T-helper 1 cell (primary cell): ENCODE data around the gene SPNS2.

Experiments
- DNase-seq, 5 donors: peaks; one replicate each; pipeline ENCODE4 v3.0.0-alpha.2; 2012 to 2020

Gene SPNS2

DNA sequence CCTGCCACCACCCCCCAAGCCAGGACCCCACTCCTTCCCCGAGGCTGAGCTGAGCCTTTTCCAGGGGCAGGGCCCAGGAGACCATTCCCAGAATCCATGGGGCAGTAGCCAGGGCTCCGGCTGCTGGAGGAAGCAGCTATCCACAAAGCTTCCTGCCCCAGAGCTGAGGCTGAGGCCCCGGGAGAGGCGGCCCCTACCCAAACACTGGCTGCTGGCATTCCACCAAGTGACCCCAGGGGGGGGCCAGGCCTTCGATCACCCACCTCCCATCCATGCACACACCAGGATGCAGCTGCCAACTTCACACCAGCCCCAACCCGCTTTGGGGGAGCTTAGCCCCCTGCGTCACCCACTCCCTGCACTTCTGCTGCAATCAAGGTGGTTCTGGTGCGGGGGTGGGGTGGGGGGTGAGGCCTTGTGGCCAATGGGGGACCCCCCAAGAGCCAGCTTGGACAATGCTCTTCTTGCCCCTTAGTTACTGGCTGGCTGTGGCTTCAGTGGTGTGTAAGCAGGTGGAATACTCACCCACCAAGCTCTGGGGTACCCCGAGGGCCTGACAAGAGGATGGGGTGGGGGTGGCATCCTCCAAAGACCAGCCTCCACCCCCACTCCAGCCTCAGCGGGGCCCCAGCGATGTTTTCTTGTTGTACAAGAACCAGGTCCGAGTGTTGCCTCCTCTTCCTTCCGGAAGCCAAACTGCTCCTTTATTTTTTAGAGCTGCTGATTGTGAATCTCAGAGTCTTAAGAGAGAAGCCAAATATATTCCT, 39.7 kb downstream of the SPNS2 start:
- DNase-seq: no peak

DNA sequence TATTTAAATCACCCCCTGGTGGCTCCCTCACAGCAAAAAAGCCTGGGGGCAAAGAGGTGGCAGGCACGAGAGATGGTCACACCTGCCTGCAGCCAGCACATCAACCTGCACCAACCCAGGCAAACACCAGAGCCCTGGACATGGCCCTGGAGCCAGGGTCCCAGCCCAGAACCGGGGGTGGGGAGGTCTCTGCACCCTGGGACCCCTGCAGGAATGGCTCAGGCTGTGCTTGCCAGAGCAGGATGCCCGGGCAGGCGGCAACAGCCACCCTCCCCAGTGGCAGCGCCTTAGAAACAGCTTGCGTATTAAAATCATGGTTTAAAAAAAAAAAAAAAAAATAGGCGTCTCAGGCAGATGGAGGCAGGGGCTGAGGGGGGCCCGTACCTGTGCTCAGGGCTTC, 40.3 kb downstream of the SPNS2 start:
- DNase-seq: no peak

- no peak for DNase-seq
Observed at GRCh38 chr17:4539576-4540223, 41.0 kb downstream of the SPNS2 start.

- DNase-seq: no peak
Observed at GRCh38 chr17:4540224-4540651, 41.6 kb downstream of the SPNS2 start.

- DNase-seq: no peak
Observed at GRCh38 chr17:4540687-4541327, 42.1 kb downstream of the SPNS2 start.

GRCh38 chr17:4541328-4542002, 42.8 kb downstream of the SPNS2 start:
- DNase-seq: no peak

DNA sequence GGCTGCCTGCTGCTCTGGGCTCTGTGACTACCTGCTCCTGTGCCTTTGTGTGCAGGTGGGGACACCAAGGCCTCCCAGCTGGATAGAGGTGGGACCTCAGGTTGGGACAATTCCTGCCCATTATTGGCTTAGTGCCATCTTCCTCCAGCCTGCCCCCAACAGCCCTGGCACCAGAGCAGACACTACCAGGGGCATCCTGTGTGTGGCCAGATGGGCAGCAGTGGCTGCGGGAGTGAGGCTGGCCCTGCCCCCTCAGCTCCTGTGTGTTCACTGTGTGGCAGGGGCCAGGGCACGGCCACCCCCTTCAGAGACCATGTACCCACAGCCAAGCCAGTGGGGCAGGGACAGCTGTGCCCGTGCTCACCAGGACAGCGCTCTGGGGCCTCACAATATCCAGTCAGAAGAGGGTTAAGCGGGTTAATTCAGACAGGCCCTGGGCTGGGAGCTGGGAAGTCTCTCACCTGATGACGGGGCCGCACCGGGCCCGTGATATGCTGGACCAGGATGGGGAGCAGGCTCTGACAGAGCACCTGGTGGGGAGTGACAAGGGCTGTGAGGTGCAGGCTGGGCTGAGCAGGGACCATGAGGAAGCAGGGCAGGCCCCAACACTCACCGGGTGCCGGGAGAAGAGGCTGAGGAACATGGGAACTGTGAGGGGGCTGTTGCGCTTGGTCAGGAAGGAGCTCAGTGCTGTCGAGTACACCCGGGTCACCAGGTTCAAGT, 43.5 kb downstream of the SPNS2 start:
- DNase-seq: no peak

GRCh38 chr17:4542726-4543191, 44.1 kb downstream of the SPNS2 start:
- no peak for DNase-seq

DNA sequence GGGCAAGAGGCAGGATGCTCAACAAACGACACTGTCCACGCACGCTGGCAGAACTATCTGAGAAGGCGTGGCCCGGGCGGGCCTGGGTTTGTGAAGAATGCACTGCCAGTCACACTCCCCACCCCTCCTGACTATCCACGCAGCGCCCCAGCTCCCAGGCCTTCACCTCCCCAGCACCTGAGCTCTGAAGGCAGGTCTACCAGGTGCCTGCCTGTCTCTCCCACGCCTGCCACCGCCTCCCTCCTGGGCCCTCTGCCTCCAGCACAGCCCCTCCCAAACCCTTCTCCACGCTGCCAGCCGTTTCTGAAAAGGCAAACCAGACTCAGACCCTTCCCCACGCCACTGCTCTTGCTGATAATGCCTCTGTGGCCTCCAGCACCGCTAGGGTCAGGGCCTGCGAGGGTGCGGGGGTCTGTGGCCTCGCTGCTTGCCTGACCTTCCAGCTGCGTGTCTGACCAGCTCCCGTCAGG, 44.9 kb downstream of the SPNS2 start:
- DNase-seq: no peak

- no peak for DNase-seq
Observed at GRCh38 chr17:4544135-4544950, 45.7 kb downstream of the SPNS2 start.

DNA sequence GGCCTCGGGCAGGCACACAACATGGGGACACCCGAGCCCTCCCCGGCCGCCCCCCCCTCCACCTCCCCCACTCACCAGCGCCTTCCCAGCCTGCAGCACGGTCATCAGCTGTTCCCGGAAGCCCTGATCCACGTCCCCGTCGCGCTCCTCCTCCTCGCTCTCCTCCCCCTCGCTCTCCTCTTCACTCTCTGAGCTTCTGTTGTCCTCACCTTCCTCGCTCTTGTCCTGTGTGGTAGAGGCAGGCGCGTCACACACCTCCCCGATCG, 46.2 kb downstream of the SPNS2 start:
- DNase-seq: no peak

DNA sequence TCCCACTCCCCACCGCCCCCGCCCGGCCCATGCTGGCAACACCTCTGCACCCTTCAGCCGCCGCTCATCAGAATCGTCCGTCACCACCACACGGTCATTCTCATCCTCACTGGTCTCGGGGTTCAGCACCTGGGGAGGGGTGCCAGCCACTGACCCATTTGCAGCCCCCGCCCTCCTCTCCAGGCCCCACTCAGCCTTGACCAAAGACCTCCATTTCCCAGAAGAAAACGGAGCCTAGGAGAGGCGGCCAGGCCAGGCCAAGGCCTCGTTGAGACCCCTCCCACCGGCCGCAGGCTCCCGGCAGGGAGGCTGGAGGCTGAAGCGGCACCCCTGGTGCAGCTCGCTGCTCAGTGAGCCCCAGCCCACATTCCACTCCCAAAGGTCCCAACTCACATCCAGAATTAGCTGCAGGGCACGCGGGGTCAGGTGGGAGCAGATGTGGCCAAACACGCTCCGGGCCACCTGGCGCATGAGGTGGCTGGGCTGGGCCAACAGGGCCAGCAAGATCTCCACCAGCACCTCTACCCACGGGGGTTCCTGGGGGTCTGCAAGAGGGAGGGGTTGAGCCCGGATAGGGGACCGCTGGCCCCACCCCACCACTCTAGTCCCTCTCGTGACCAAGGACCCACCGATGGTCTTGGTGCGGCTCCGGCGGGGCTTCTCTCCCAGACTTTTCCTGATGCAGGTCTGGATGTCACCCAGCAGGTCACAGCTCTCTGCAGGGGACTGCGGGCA, 46.7 kb downstream of the SPNS2 start:
- no peak for DNase-seq

DNA sequence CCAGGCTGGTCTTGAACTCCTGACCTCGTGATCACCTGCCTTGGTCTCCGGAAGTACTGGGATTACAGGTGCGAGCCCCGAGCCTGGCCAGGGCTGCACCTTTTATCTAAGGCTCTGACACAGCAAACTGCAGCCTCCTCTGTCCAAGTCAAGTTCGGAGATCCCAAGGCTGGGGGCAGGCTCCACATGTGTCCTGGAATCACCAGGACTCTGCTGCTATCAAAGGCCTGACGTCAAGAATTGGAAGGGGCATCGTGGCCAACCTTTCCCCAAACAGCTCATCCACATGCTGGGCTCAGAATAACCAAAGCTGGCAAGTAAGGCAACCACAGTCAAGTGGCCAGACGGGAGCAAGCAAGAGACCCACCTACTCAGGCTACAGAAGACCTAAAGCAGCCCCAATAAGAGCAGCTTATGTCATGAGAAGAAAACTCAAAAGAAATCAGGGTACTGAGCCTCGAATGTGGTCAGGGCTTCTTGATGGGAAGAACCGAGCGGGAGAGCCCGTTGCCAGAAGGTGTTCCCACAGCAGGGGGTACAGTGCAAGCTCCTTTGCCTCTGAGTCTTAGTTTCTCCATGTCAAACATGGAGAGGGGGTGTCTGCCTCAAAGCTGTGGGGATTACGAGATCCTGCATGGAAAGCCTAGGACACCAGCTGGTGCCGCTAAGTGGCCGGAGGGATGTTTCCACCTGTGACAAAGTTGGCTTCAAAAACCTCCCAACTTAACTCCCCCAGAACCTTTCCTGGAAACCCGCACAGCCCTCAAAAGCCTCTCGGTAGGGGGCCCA, 48.6 kb downstream of the SPNS2 start:
- DNase-seq: no peak

GRCh38 chr17:4548061-4548461, 49.4 kb downstream of the SPNS2 start:
- DNase-seq: no peak

DNA sequence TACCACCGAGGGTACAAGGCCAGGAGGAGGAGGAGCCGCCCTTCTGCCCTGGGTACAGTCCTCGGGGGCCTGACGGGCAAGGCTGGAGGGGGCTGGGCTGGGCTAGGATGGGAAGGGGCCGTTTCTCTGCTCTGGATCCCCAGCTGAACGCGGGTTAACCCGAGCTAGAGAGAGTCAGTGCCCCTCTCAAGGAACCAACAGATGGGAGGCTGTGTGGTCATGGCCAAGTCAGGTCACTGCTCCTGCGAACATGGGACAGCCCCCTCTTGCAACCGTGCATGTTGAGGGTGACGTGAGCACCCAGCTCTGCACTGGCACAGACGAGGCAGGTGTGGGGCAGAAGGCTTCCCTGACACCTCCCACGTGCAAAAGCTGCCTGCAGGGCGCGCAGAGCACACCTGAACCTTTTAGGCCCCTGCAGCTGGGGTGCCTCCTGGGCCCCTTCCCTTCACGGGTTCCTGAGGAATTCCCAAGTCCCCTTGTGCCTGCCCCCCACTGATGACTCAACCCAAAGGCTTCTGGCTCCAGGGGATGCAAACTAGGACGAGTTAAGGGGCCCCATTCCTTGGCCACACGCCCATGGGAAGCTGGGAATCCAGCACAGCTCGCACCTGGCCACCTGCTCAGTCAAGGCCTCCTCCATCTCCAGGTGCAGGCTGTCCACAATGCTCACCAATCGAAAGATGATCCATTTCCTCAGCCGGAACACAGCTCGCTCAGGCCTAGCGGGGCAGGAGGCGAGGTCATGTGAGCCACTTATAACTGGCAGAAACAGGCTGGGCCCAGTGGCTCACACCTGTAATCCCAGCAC, 50.2 kb downstream of the SPNS2 start:
- DNase-seq: no peak

DNA sequence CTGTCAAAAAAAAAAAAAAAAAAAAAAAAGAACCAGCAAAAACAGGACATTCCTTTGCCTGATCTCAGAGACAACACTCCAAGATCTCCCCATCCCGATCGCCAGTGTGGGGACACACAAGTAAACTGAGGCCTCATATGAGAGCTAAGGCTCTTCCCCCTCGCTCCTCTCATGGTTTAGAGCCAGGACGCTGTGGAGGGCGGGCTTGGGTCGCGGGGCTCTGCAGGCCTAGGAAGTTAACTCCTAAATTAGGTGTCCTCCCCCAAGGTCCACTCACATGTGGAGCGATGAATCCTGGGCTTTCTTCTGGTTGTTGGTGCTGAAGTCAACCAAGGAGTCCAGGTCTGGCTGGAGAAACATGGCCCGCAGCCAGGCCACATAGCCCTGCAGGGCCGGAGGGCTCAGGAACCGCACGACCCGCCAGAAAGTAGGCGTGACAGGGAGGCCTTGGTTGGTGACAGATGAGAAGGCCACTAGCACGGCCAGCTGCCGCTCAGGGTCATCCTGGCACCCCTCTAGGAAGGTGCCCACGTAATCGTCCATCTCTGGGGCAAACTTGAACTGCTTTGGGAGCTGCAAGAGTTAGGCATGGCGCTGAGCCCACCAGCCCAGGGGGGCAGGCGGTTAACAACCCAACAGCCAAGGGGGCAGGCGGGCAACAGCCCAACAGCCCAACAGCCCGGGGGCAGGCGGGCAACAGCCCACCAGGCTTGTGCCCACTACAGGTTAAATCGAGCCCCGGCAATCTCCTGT, 51.3 kb downstream of the SPNS2 start:
- no peak for DNase-seq

DNA sequence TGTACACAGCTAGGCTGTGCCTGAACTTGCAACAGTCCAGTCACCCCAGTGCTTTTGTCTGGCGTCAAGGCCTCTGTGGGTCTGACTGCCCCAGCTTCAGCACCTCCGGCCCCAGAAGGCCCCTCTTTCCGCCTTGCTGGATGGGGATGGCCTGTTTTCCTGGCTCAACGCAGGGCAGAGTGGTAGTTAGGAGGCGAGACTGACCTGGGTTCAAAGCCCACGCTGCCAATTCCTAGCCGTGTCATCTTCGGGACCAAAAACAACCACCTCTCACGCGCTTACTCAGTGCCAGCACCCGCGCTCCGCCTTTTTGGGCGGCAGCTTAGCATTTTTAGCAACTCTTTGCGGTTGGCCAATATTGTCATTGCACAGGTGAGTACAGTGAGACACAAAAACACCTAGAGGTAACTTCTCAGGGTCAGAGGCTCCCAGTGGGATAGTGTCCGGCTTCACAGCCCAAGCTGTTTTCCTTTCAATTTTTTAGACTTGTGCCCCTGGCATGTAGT, 51.9 kb downstream of the SPNS2 start:
- no peak for DNase-seq

DNA sequence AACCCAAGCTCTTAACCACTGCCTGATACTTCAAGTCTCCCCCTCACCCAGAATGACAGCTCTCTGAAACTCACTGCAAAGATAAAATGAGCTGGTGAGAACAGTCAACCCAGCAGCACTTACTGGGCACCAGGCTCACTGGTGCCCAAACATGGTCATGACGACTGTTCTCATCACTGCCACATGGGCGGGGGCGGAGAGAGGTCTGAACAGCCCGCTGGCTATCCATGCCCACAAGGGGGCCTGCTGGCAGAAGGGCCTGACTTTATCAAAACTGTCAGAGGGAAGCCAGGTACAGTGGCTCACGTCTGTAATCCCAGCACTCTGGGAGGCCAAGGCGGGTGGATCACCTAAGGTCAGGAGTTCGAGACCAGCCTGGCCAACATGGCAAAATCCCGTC, 52.5 kb downstream of the SPNS2 start:
- no peak for DNase-seq
